Non-pigmented ciliary epithelial cell (primary cell): ENCODE measurements around the gene KLK13.

Experiments
- DNase-seq: peaks from one replicate; pipeline ENCODE4 v3.0.0-alpha.2; 2010; ENCODE audit warnings: low read depth

KLK13 gene

DNA sequence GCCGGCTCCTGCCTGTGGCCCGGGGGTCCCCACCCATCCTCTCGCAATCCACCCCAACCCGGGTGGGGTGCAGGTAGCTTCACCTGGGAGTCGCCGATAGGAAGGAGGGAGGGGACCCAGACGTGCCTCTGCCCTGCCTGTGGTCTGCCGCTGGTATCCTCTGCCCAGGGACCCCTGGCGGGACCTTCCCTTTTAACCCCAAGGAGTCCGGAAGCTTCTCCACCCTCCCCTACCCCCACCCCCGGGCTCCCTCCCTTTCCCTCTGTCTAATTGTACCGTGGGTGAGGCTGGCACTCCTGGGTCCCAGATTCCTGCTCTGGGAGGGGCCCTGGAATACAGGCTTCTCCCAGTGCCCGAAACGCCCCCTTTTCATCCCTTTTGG is 45.4 kb downstream of the KLK13 start, which contains the start of gene KLK10:
TSS of gene KLK10 (minus strand) at position 166 of the 382 bp plus-strand sequence. CDS start 579 bp downstream, outside the sequence.
- no peak for DNase-seq

DNA sequence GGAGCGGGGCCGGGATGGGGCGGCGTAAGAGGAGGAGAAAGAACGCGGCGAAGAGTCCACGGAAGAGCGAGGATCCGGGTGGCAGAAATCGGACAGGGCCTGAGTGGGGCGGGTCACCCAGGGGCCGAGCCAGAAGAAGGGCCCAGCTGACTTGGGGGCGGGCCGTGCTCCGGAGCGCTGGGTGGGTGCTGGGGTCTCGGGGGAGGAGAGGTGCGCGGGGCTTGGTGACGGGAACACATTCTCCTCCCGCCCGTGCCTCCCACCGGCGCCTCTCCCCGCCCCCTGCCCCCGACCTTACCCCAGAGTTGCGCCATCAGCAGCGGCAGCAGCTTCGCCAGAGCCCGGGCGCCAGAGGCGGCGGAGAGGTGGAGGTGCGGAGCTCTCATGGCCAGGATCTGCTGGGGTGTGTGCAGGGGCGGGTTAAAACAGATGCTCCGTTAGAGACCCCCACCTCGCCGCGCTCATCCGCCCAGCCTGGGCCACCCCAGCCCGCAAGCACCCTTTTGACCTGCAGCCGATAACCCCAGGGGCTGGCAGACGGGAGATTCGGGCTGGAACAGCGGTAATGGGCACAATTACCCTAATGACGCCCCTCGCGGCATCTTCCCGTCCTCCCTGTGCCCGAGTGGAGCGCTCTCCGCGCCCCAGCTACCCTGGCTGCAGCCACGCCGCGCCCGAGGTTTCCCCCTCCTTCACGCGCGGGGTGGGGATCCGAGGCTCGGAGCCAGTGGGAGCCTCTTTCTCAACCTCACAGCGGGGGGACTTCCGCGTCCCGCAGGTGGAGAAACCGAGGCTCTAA is 45.9 kb downstream of the KLK13 start:
- DNase-seq, result no peak

DNA sequence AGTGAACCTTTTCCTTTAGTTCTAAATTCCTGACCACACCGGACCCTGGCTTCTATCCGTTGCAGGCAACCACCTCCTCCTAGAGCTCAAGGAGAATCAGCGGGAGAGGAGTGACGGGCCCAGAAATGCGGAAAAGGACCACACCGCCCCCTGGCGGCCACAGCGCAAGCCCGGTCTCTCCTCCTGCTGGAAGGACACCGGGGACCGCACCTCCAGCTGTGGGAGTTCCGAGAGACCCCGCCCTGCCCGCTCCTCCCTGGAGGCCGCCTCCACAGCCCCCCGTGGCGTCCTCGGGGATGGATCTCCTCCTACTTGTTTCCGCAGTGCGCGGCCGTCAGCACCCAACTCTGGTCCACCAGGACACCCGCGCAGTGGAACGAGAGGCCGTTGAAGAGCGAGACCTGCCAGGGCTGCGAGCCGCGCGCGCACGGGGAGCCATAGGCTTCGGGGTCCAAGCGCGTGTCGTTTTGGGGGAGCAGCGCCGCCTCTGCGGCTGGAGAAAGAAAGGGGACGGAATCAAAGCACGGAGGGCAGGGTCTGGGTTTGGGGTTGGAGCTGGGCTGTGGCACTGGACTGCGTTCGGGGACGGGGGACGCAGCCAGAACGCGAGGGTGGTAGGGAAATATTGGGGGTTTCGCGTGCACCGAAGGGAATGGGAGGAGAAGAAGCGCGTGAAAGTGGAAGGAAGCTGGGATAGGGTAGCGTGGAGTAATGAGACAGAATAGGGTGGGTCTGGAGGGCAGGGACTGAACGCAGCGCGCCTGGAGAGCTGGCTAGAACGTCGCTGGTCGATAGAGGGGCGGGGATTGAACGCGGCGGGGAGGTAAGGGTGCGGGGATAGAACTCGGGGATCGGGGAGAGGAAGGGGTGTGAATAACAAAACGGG is 47.9 kb downstream of the KLK13 start:
- DNase-seq, result no peak

GRCh38 chr19:51015691-51016267 is 49.1 kb downstream of the KLK13 start:
- DNase-seq, result no peak

- no peak for DNase-seq
Observed at GRCh38 chr19:51014242-51014641, 50.6 kb downstream of the KLK13 start.

DNA sequence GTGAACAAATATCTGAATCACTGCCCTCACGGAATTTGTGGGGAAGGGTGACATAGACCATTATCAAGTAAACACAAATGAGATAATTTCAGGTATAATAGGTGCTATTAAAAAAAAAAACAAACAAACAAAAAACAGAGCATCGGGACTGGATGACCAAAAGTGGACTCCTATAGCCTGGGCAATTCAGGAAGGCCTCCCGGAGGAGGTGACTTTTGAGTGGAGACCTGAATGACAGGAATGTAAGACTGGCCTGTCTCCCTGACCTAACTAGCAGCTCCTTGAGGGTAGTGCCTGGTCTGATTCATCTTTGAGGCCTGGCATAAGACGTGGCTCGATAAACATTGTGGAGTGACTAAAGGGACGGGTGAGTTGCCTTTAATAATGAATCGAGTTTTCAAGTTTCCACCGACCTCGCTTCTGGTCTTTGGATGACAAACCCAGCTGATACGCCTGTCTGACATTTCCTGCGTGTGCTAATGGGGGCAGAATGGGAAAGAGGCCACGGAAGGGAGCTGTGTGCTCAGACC is 52.2 kb downstream of the KLK13 start:
- no peak for DNase-seq

- DNase-seq, result no peak
Observed at GRCh38 chr19:51010066-51010795, 54.7 kb downstream of the KLK13 start.

DNA sequence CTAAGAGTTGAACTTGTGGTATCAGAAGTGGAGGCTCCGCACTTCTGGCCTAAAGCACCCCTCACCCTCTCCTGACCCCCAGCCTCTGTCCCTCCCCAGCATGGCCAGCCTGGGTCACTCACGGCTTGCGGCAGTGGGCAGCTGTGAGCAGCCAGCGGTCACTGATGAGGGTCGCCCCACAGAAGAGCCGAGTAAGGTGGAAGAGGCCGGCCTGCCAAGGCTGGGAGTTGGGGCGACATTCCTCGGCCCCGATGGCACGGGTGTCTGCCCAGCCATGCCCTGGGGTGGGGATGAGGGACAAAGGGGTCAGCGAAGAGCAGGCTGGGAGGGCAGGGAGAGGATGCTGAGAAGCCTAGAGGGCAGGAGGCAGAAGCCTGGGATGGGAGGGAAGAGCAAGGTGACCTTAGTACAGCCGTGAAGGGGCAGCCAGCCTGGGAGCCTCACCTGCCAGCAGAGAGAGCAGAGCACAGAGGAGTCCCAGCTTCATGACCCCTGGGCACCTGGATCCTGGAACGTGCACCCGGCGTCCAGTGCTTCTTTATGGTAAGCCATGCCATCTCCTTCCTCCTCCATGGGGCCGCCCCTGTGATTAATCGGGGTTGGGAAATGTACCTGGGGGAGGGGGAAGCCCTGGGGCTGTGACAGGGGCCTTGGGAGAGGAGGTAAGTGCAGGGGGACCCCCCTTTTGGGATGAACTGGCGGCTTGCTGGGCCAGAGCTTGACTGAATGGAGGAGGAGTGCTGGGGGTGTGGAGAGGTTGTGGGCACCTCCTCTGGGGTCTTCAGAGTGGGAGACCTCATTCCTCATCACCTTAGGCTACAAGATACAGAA is 55.6 kb downstream of the KLK13 start:
- DNase-seq, result no peak

DNA sequence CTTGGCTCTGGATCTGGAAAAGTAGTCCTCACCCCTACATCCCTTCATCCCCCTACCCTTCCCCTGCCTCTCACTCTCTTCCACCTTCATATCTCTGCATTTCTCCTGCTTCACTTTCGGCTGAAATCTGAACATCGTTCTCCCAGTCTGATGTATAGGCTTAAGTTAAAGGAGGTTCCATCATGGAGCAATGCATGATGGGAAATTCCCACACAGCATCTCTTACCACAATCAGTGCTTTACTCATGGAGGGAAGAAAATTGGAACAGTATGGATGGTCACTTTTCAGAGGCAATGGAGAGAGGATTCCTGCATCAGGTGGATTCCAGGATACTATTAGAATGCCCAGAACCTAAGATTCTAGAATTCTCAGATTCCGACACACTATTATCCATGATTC is 57.4 kb downstream of the KLK13 start:
- no peak for DNase-seq

GRCh38 chr19:51006406-51006805 is 58.5 kb downstream of the KLK13 start:
- DNase-seq, result no peak
